Progenitor cell of endocrine pancreas (in vitro differentiated cells): ENCODE results near the gene LYZL4. TPM values are rescaled to one million over a fixed set of nuclear protein-coding genes. Genes with fewer than 3 reads are reported as not detected.

Source experiments
- DNase-seq: peaks from one replicate; pipeline ENCODE4 v3.0.0; 2021; ENCODE audit warnings: low spot score; ENCODE audit not compliant: unreplicated experiment
- H3K27ac Mint-ChIP-seq: 2 replicates; pipeline ENCODE4 v1.8.0; 2021; ENCODE audit warnings: mild to moderate bottlenecking, moderate library complexity, mixed read lengths
- H3K27me3 Mint-ChIP-seq: 2 replicates; pipeline ENCODE4 v1.8.0; 2021; ENCODE audit warnings: mixed read lengths
- H3K36me3 Mint-ChIP-seq: 2 replicates; pipeline ENCODE4 v1.8.0; 2022; ENCODE audit warnings: mixed read lengths; ENCODE audit not compliant: insufficient read depth
- H3K4me1 Mint-ChIP-seq: 2 replicates; pipeline ENCODE4 v1.8.0; 2021; ENCODE audit warnings: low read depth, mixed read lengths
- H3K4me3 Mint-ChIP-seq: 2 replicates; pipeline ENCODE4 v1.8.0; 2021; ENCODE audit warnings: low read depth, mild to moderate bottlenecking, moderate library complexity, mixed read lengths
- H3K9me3 Mint-ChIP-seq: 2 replicates; pipeline ENCODE4 v1.8.0; 2021; ENCODE audit warnings: low read depth, mixed read lengths
- total RNA-seq: library from RNA; stranded (reverse); gene quantifications from 2 replicates; pipeline ENCODE4 v1.2.1, GENCODE V29; 2021
- TF ChIP-seq, protein P1 (sequence below): fragments of 200-600 bp; sonication (generic); IDR thresholded peaks from one replicate; pipeline ENCODE4 v1.5.0; 2021; ENCODE audit warnings: antibody characterized with exemption, mild to moderate bottlenecking; ENCODE audit not compliant: unreplicated experiment

LYZL4 gene
- total RNA-seq, 1 donor from 2014 or later: not detected

DNA sequence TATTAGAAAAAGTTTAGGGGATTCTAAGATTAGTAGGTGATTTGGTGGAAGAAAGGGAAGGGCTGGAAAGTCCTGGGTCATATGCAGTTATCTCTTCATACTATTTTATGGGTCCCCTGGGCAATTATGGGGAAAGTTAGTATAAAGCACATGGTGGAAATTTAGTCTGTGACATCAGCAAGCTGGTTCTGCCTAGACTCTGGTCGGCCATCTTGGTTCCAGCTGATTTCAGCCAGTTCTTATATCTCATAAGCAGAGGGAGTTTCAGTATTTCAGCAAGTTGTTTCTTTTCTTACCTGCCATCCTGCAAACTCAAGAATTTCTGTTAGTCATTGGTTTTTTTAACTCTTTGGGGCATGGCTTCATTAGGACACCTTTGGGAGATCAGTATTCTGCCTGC is 1.0 kb upstream of the LYZL4 start:
- H3K9me3 Mint-ChIP-seq: no peaks in the 10 kb centered on the region
- DNase-seq: no peak
- H3K4me3 Mint-ChIP-seq: no peak overlapping the region
- TF ChIP-seq, protein P1, sequence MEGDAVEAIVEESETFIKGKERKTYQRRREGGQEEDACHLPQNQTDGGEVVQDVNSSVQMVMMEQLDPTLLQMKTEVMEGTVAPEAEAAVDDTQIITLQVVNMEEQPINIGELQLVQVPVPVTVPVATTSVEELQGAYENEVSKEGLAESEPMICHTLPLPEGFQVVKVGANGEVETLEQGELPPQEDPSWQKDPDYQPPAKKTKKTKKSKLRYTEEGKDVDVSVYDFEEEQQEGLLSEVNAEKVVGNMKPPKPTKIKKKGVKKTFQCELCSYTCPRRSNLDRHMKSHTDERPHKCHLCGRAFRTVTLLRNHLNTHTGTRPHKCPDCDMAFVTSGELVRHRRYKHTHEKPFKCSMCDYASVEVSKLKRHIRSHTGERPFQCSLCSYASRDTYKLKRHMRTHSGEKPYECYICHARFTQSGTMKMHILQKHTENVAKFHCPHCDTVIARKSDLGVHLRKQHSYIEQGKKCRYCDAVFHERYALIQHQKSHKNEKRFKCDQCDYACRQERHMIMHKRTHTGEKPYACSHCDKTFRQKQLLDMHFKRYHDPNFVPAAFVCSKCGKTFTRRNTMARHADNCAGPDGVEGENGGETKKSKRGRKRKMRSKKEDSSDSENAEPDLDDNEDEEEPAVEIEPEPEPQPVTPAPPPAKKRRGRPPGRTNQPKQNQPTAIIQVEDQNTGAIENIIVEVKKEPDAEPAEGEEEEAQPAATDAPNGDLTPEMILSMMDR: no peak
- no peaks in the 10 kb centered on the region for H3K36me3 Mint-ChIP-seq
- no peak overlapping the region for H3K27ac Mint-ChIP-seq
- peaks cover 37% of the 10 kb centered on the region for H3K27me3 Mint-ChIP-seq
- H3K4me1 Mint-ChIP-seq: no peaks in the 10 kb centered on the region

DNA sequence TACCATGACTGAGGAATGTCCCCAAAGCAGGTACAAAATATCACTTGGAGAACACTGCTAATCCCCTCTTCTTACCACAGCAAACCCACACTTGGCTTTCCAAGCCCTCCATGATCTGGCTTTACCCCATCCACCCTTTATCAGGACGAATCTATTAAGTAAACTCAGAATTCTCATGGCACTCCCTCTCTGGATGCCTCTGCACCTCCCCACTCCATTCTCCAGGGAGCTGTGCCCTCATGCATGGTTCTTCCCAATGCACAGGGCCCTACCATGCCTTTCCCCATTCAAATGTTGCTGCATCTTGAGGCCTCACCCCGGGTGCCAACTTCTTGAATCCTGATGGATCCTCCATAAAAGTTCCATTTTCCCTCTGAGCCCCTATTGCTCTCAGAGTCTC is 2.3 kb downstream of the LYZL4 start:
- no peak overlapping the region for H3K27ac Mint-ChIP-seq

DNA sequence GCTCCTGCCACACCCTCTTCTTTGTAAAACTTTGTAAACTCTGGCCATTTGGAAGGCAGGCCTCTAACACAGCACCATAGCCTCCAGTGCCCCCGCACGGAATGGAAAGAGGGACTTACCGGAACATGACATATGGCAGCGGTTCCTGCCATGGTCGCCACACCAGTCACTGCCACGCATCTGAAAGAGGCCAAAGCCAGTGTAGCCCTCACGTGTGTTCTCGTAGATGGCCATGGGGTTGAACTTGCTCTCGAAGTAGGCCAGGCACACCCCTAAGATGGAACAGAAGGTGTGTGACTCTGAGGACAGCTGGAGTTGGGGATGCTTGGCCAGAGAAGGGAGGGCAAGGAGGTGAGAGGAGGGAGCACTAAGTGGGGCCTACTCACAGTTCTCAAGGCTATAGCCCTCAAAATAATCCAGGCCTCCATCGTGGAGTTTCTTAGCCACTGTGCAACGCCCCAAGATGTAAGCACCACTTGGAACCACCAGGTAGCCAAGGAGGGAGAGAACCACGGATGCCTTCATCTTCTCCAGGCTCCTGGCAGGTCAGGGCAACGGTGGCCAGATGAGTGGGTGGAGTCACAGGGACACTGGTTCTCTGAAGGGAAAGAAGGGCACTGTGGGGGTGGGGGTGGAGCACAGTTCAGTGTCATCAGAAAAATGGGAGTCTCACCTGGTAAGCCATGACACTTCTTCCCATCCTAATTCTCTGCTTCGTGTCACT is 3.5 kb downstream of the LYZL4 start:
- Mint-ChIP-seq H3K27ac (no peak overlapping the region), H3K36me3 (no peaks in the 10 kb centered on the region), H3K4me3 (no peak overlapping the region), H3K9me3 (peaks cover 4% of the 10 kb centered on the region), H3K4me1 (no peaks in the 10 kb centered on the region), H3K27me3 (peaks cover 25% of the 10 kb centered on the region)
- TF ChIP-seq, protein P1: no peak
- no peak for DNase-seq

More for the DNA sequence above, 2.3 kb downstream of the LYZL4 start:
- Mint-ChIP-seq H3K27me3 (peaks cover 25% of the 10 kb centered on the region), H3K4me1 (no peaks in the 10 kb centered on the region), H3K9me3 (no peaks in the 10 kb centered on the region), H3K4me3 (no peak overlapping the region), H3K36me3 (no peaks in the 10 kb centered on the region)
- TF ChIP-seq, protein P1: no peak
- no peak for DNase-seq

DNA sequence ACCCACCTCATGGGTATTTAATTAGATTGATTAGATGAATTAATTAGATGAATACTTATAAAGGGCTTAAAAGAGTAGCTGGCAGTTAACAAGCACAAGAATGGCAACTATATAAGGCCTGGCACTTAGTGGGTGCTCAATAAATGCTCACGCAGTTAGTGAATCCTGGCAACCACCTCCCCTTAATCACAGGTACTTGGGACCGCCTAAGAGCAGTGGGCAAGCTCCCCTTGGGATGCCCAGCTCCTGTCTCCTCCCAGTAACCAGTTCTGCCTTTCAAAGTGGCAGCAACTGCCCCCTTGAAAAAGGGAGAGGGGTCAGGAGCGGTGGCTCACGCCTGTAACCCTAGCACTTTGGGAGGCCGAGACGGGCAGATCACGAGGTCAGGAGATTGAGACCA is 4.6 kb downstream of the LYZL4 start:
- no peak overlapping the region for H3K27ac Mint-ChIP-seq
- DNase-seq: no peak
- peaks cover 9% of the 10 kb centered on the region for H3K9me3 Mint-ChIP-seq
- TF ChIP-seq, protein P1: no peak
- H3K4me1 Mint-ChIP-seq: no peaks in the 10 kb centered on the region
- peaks cover 23% of the 10 kb centered on the region for H3K27me3 Mint-ChIP-seq
- no peaks in the 10 kb centered on the region for H3K36me3 Mint-ChIP-seq
- no peak overlapping the region for H3K4me3 Mint-ChIP-seq

DNA sequence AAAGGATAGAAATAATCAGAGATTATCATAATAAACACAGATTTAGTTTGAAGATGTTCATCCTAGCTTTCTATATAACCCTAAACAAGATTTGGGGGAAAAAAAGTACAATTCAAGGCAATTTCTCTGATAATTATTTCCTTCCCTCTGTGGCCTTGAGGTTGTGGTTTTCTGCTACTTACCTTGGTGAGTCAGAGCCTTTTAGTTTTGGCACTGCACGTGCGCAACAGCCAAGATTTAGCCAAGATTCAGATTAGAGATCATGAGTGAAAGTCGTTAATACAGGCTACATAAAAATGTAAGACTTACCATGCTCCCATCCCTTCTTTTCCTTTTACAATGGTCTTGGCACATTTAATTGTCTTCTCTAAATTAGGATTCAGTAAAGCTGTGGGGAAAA is 6.7 kb downstream of the LYZL4 start:
- Mint-ChIP-seq H3K27me3 (peaks cover 24% of the 10 kb centered on the region), H3K36me3 (no peaks in the 10 kb centered on the region), H3K4me1 (no peaks in the 10 kb centered on the region), H3K4me3 (no peak overlapping the region), H3K9me3 (peaks cover 9% of the 10 kb centered on the region), H3K27ac (no peak overlapping the region)
- no peak for DNase-seq
- TF ChIP-seq, protein P1: no peak
